Measurements from ENCODE around the gene RBSN.
"Not testable (repeated sequence)": the region's sequence is repeated elsewhere in the genome, so short reads cannot be mapped to it uniquely, and the experiment has no call there.

The RBSN gene

GRCh38 chr3:15098503-15099363, at the start of gene RBSN:
TSS of gene RBSN (minus strand) at chr3:15099148. CDS start at chr3:15096120, 3,028 bp downstream.
- DNase-seq, result peak; percentile 97

DNA sequence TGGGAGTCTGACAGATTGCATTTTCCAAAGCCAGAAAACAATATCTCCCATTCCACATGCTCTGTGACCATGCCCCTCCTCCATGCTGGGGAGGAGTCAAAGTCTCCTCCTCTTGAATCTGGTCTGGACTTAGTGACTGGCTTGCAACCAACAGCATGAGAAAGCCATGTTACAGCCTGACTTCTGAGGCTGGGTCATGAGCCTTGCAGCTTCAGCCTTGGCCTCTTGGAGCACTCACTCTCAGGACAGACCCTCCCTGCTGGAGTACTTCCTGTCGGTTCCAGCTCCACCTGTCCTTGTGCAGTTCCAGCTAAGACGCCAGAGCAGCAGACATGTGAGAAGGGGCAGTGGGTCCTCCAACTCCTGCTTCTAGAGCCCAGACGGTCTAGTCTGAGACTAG, 49.7 kb upstream of the RBSN start:
- DNase-seq, result no peak

DNA sequence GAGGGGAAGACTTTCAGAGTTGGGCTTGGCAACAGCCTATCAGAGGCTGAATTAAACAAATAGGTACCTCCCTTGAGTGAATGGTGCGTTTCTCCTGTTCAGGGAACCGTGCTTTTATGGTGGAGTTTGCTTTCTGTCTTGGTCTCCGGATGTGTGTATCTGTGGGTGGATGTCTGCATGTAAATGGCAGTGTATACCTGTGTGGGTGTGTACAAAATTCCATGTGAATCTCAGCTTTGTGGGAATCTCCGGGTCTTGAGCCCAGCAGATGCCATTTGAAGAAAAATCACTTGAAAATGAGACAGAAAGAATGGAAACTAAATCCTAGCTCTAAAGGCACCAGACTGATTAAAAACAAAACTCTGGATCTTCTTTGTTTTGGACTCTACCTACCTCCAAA, 37.9 kb upstream of the RBSN start:
- DNase-seq, result not testable (repeated sequence)

DNA sequence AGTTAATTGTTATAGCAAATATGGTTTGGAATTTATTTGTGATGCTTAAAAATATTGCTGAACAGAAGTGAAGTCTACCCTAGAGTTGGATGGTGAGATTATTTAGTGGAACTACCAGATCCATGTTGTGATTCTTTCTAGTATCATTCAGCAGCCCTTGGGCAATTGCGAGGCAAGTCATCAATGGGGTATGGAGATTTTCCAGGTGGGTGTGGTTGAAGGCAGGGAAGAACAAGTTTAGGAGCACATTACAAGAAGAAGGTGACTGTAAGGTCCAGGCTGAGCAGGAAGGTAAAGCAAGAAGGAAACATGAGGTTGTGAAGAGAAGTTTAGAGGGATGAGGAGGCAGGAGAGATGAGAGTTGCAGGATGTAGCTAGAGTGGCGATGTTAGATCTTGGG, 36.0 kb upstream of the RBSN start:
- DNase-seq, result not testable (repeated sequence)

GRCh38 chr3:15128403-15128802, 29.5 kb upstream of the RBSN start:
- DNase-seq, result not testable (repeated sequence)

DNA sequence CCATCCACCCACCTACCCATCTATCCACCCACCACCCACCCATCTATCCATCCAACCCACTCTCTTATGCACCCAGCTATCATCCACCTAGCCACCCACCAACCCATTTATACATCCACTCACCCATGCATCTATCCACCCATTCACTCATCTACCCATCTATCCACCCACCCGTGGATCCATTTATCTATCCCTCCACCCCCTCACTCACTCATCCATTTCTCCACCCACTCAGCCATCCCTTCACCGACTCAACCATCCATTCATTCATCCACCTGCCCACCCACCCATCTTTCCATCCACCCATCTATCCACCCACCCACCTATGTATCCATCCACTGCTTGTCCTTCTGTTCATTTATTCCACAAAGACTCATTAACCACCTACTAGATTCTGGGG, 28.0 kb upstream of the RBSN start:
- not testable (repeated sequence) for DNase-seq

- DNase-seq, result no peak
Observed at GRCh38 chr3:15122398-15122797, 23.4 kb upstream of the RBSN start.

GRCh38 chr3:15121936-15122335, 23.0 kb upstream of the RBSN start:
- no peak for DNase-seq

- DNase-seq, result no peak
Observed at GRCh38 chr3:15120986-15121385, 22.0 kb upstream of the RBSN start.

GRCh38 chr3:15117011-15117410, 18.1 kb upstream of the RBSN start:
- DNase-seq, result no peak

- DNase-seq, result no peak
Observed at GRCh38 chr3:15116032-15116669, 17.2 kb upstream of the RBSN start.

DNA sequence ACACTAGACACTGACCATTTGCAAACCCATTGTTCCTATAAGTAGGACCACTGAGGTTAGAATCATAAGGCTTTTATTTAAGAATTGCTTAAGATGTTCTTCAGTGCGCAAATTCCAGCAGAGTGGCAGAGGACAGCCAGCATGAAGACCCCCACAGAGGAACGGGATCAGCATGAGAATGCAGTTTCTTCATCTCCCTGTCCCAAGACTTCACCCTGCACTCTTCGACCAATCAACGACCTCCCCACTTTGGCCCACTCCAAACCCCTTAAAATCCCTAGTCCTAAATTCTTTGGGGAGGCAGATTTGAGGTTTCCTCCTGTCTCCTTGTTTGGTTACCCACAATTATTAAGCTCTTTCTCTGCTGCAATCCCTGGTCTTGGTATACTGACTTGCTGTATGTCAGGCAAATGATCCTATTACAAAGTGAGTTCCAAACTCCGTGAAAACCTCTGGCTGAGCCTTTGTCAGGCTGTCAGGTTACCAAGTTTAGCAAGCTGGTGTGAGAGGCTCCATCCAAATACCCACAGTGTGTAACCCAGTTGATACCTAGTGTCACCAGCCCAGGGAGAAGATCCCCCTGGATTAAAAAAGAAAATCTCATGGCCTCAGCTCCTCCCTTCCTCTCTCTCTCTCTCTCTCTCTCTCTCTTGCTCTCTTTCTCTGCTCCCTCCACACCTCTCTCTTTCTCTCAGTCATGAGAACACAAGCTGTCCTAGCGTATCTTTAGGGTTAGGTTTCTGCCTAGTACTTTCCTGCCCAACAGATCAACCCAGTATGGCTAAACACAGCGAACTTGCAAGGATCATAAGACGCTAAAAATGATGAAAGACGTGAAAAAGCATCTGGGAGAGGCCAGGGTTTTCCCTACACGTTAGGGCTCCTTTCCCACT, 15.8 kb upstream of the RBSN start:
- DNase-seq, result no peak

DNA sequence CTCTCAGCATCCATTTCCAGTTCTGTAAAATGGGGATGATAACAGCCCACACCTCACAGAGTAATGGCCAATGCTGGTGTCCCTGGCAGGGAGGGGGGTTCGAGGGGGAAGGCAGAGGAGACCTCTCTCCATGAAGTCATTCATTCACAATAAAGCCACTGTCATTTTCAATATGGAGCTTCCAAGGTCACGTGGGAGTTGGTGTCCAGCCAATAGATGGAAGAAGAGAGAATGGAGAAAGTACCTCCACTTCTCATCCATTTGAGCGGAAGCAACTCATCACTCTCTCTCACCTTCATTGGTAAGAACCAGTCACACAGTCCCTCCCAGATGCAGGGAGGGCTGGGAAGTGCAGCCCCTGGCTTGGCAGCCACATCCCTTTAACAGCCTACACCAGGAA, 14.9 kb upstream of the RBSN start:
- no peak for DNase-seq

DNA sequence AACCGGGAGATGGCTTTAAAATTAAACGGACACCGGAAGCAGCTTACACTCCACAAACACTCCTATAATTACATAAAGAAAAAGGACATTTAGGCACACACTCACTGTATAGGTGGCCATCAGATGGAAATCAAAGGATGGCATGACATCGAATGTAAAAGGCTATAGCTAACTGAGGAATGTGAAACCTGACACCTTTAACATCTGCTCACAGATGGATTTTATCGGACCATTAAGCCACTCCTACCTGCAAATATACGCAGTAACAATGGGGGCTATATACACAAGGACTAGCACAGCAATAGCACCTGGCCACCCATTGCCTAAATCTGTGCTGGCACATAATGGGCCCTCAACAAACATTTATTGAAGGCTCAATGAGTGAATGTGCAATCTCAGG, 14.5 kb upstream of the RBSN start:
- DNase-seq, result no peak

DNA sequence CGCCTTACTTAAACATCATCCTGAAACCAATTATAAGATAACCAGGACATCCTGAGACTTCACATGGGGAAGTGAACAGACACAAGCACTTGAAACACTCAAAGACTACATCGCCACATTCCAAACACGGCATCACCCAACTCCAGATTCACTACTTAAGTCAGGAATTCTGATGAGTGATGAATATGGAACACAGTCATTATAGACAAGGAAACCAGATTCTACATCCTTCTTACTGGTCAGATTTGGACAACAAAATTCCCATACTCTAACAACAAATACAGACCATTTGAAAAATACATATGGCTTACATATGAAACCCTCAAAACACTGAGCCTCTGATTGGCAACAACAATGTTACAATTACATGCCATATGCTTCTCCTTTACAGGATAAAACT, 13.1 kb upstream of the RBSN start:
- no peak for DNase-seq

DNA sequence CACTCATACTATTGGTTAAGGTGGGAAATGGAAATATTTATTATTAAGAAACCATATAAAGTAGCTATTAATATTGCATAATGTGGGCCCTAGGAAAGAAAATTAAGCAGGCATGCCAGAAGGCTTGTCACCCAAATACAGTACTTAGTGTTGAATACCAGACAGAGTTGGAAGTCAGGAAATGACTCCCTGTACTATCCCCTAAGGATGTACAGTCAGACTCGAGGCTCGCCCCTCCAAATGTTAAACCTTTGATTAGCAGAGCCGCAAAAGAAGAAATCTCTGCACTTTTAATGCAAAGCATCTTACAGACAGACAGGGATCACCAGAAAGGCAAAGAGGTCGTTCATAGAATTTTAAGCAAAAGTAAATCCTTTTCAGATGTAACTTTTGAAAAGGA, 11.3 kb upstream of the RBSN start:
- no peak for DNase-seq

DNA sequence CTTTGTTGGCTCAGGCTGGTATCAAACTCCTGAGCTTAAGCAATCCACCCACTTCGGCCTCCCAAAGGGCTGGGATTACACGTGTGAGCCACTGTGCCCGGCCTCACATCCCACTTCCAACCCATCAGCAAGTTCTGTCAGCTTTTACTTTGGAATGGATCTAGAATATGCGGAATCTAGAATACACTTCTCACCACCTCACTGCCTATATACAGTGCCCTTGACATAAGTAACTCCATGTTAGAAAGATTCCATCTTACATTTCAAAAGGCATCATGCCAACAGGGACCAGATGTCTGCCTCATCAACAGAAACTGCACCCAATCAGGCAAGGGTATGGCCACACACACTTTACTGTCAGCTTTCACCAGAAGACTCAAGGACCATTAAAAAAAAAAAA, 9.9 kb upstream of the RBSN start:
- DNase-seq, result no peak

DNA sequence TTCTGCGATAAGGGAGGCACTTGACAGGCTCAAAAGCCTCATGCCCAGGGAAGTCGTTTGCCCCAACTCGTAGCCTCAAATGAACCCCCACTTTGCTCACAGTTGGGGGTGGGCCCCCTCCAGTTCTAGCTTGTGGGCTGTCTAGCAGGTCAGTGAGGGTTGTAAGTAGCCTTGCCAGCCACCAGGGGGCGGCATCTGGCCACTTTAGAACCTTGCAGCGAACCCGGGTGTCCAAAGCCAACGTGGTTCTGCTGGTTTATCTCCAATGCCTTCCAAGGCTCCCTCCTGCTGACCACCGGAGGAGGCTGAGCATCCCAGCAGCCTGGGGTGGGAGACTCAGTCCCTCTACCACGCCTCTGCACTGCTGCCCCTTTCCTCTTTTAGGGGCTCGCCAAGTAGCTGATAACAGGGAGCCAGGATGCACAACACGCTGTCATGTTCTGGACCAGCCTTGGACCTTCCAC, 9.2 kb upstream of the RBSN start:
- DNase-seq, result peak; percentile 83

GRCh38 chr3:15107075-15107947, 8.4 kb upstream of the RBSN start:
- no peak for DNase-seq

DNA sequence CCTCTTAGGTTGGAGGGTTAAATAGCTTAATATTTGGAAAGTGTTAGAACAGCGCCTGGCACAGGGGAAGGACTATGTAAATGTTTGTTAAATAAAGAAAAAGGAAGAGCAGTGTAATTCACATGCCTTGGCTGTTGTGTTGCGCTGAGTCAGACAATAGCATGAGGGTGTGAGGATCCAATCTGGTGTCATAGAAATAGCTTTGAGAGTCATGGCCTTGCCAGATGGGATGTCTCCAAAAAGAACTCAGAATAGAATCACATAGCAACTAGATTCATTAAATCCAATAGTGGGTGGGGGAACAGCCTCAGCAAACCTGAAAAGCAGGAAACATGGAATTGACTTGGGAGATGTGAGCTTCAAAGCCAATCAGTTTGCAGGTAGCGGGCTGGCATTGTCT, 3.9 kb upstream of the RBSN start:
- DNase-seq, result no peak

- peak; percentile 73 for DNase-seq
Observed at GRCh38 chr3:15102256-15102655, 3.3 kb upstream of the RBSN start.

All from femur (tissue), 1 donor.